IMR-90 (cell line): ENCODE measurements around the gene CIROP. TPM values are rescaled to one million over a fixed set of nuclear protein-coding genes. Genes with fewer than 3 reads are reported as not detected.

Experiments
- ATAC-seq: fragments of 200-7000 bp; cut with Tn5 transposase; 2 replicates; pipeline ENCODE4 v1.9.1; 2020; ENCODE audit warnings: low read depth, mild to moderate bottlenecking, moderate library complexity
- BruUV-seq: library from RNA; stranded (reverse); fragments of 400-500 nt; replicated peaks from 2 replicates; lab custom pipeline; 2021; lab: Mats Ljungman, UMichigan
- CTCF ChIA-PET: fragments of 300-600 bp; formaldehyde crosslinking; extraction: SDS; loops from one replicate; lab custom pipeline; 2021; ENCODE audit warnings: antibody characterized with exemption; lab: Yijun Ruan, JAX
- POLR2A ChIA-PET: fragments of 300-600 bp; sonication (Branson Sonifier 250); formaldehyde crosslinking; loops from one replicate; lab custom pipeline; 2022; ENCODE audit warnings: antibody characterized with exemption; ENCODE audit not compliant: unreplicated experiment; lab: Charles Lee
- DNase-seq: peaks from one replicate; pipeline ENCODE4 v3.0.0; 2013
- H2AFZ ChIP-seq: replicated peaks from 2 replicates; pipeline ENCODE3; 2013; ENCODE audit warnings: low read length, mild to moderate bottlenecking; ENCODE audit not compliant: poor library complexity
- H2AK5ac ChIP-seq: 2 replicates; pipeline ENCODE4 v1.6.1; 2013; ENCODE audit warnings: low read depth, low read length, inconsistent platforms
- H2AK9ac ChIP-seq: replicated peaks from 2 replicates; pipeline ENCODE3; 2013; ENCODE audit warnings: mild to moderate bottlenecking, low read depth, low read length, moderate library complexity; ENCODE audit not compliant: poor library complexity
- H2BK120ac ChIP-seq: 2 replicates; pipeline ENCODE4 v1.6.1; 2013; ENCODE audit warnings: low read depth, low read length, inconsistent platforms
- H2BK15ac ChIP-seq: 3 replicates; pipeline ENCODE4 v1.6.1; 2013; ENCODE audit warnings: low read depth, low read length, inconsistent platforms
- H2BK20ac ChIP-seq: 2 replicates; pipeline ENCODE4 v1.6.1; 2013; ENCODE audit warnings: low read depth, mild to moderate bottlenecking, inconsistent platforms, low read length, moderate library complexity
- H2BK5ac ChIP-seq: 2 replicates; pipeline ENCODE4 v1.6.1; 2013; ENCODE audit warnings: mild to moderate bottlenecking, low read depth, low read length, inconsistent platforms; ENCODE audit not compliant: poor library complexity, severe bottlenecking
- H3K14ac ChIP-seq: replicated peaks from 2 replicates; pipeline ENCODE4 v1.6.1; 2013; ENCODE audit warnings: low read depth, low read length, inconsistent platforms
- H3K18ac ChIP-seq: 2 replicates; pipeline ENCODE4 v1.6.1; 2013; ENCODE audit warnings: low read depth, low read length, control low read depth
- H3K23ac ChIP-seq: 2 replicates; pipeline ENCODE4 v1.6.1; 2013; ENCODE audit warnings: low read depth, low read length, inconsistent platforms
- H3K27ac ChIP-seq: 2 replicates; pipeline ENCODE4 v1.5.1; 2013; ENCODE audit warnings: mild to moderate bottlenecking, control low read depth, low read length; ENCODE audit not compliant: insufficient read depth
- H3K27me3 ChIP-seq: 2 replicates; pipeline ENCODE4 v1.6.1; 2013; ENCODE audit warnings: low read length; ENCODE audit not compliant: control insufficient read depth, insufficient read depth
- H3K36me3 ChIP-seq: 2 replicates; pipeline ENCODE4 v1.6.1; 2013; ENCODE audit warnings: low read length, mixed read lengths; ENCODE audit not compliant: control insufficient read depth, insufficient read depth
- H3K4ac ChIP-seq: 2 replicates; pipeline ENCODE4 v1.6.1; 2013; ENCODE audit warnings: low read depth, low read length, inconsistent platforms
- H3K4me1 ChIP-seq: 2 replicates; pipeline ENCODE4 v1.6.1; 2013; ENCODE audit warnings: low read length, mixed read lengths; ENCODE audit not compliant: control insufficient read depth, insufficient read depth
- H3K4me2 ChIP-seq: 2 replicates; pipeline ENCODE4 v1.6.1; 2013; ENCODE audit warnings: low read depth, mild to moderate bottlenecking, control low read depth, low read length, moderate library complexity
- H3K4me3 ChIP-seq: 2 replicates; pipeline ENCODE4 v1.5.1; 2013; ENCODE audit warnings: low read depth, mild to moderate bottlenecking, control low read depth, low read length, moderate library complexity; ENCODE audit not compliant: insufficient read depth
- H3K56ac ChIP-seq: 2 replicates; pipeline ENCODE4 v1.6.1; 2013; ENCODE audit warnings: low read length, inconsistent platforms; ENCODE audit not compliant: insufficient read depth; ENCODE audit errors: extremely low read depth
- H3K79me1 ChIP-seq, 2 experiments: 2 replicates each; pipeline ENCODE4 v1.6.1; 2013; ENCODE audit warnings: low read length in 2 of 2, inconsistent platforms in 1 of 2, low read depth in 1 of 2
- H3K9ac ChIP-seq: 2 replicates; pipeline ENCODE4 v1.6.1; 2013; ENCODE audit warnings: low read depth, low read length, control low read depth
- H3K9me1 ChIP-seq: 2 replicates; pipeline ENCODE4 v1.6.1; 2013; ENCODE audit warnings: low read length, inconsistent platforms; ENCODE audit not compliant: insufficient read depth
- H3K9me3 ChIP-seq: 2 replicates; pipeline ENCODE4 v1.6.1; 2013; ENCODE audit warnings: low read length; ENCODE audit not compliant: control insufficient read depth, insufficient read depth
- H4K20me1 ChIP-seq: 2 replicates; pipeline ENCODE4 v1.6.1; 2013; ENCODE audit warnings: low read length, inconsistent platforms; ENCODE audit not compliant: insufficient read depth
- H4K5ac ChIP-seq: 2 replicates; pipeline ENCODE4 v1.6.1; 2013; ENCODE audit warnings: mild to moderate bottlenecking, low read depth, low read length, control low read depth
- H4K8ac ChIP-seq, 2 experiments: 2 replicates each; pipeline ENCODE4 v1.6.1; 2013; ENCODE audit warnings: low read depth in 2 of 2, low read length in 2 of 2, control low read depth in 1 of 2, inconsistent platforms in 1 of 2
- H4K91ac ChIP-seq: 2 replicates; pipeline ENCODE4 v1.6.1; 2013; ENCODE audit warnings: low read depth, low read length, inconsistent platforms; ENCODE audit not compliant: insufficient read depth
- BHLHE40 ChIP-seq: fragments of 150-350 bp; IDR thresholded peaks from 2 replicates; pipeline ENCODE4 v1.6.1; 2016; ENCODE audit warnings: mild to moderate bottlenecking, low read depth, low read length
- CEBPB ChIP-seq: IDR thresholded peaks from 2 replicates; pipeline ENCODE4 v1.6.1; 2012; ENCODE audit warnings: low read depth, low read length, improper control_type of control experiment
- CHD1 ChIP-seq: IDR thresholded peaks from 2 replicates; pipeline ENCODE4 v1.6.1; 2012; ENCODE audit warnings: low read depth, low read length, improper control_type of control experiment
- CTCF ChIP-seq: conservative IDR thresholded peaks from 2 replicates; pipeline ENCODE4 v1.5.1; 2012; ENCODE audit warnings: mild to moderate bottlenecking, low read depth, low read length, improper control_type of control experiment
- ELK1 ChIP-seq: fragments of 150-350 bp; IDR thresholded peaks from 2 replicates; pipeline ENCODE4 v1.6.1; 2016; ENCODE audit warnings: low read depth, mild to moderate bottlenecking, low read length, moderate library complexity, borderline replicate concordance
- FOS ChIP-seq: fragments of 150-350 bp; IDR thresholded peaks from 2 replicates; pipeline ENCODE4 v1.6.1; 2016; ENCODE audit warnings: low read depth, low read length
- MAFK ChIP-seq: IDR thresholded peaks from 2 replicates; pipeline ENCODE4 v1.6.1; 2012; ENCODE audit warnings: low read depth, low read length, improper control_type of control experiment
- MAZ ChIP-seq: IDR thresholded peaks from 2 replicates; pipeline ENCODE4 v1.6.1; 2012; ENCODE audit warnings: low read depth, mild to moderate bottlenecking, low read length, improper control_type of control experiment, moderate library complexity, borderline replicate concordance
- MXI1 ChIP-seq: IDR thresholded peaks from 2 replicates; pipeline ENCODE4 v1.6.1; 2012; ENCODE audit warnings: low read depth, mild to moderate bottlenecking, low read length, moderate library complexity, borderline replicate concordance
- NFE2L2 ChIP-seq: fragments of 150-350 bp; IDR thresholded peaks from 2 replicates; pipeline ENCODE4 v1.6.1; 2016; ENCODE audit warnings: low read depth, mild to moderate bottlenecking, low read length
- POLR2A ChIP-seq: IDR thresholded peaks from 2 replicates; pipeline ENCODE4 v1.6.1; 2012; ENCODE audit warnings: mild to moderate bottlenecking, low read depth, low read length
- RAD21 ChIP-seq: IDR thresholded peaks from 2 replicates; pipeline ENCODE4 v1.6.1; 2012; ENCODE audit warnings: low read length, improper control_type of control experiment
- RCOR1 ChIP-seq: IDR thresholded peaks from 2 replicates; pipeline ENCODE4 v1.6.1; 2012; ENCODE audit warnings: mild to moderate bottlenecking, low read length, improper control_type of control experiment; ENCODE audit not compliant: insufficient replicate concordance
- RFX5 ChIP-seq: IDR thresholded peaks from 2 replicates; pipeline ENCODE4 v1.8.0; 2012; ENCODE audit warnings: low read depth, mild to moderate bottlenecking, low read length, moderate library complexity
- SMC3 ChIP-seq: fragments of 150-350 bp; IDR thresholded peaks from 2 replicates; pipeline ENCODE4 v1.6.1; 2016; ENCODE audit warnings: low read depth, mild to moderate bottlenecking, antibody characterized with exemption, low read length, moderate library complexity
- USF2 ChIP-seq: fragments of 150-350 bp; IDR thresholded peaks from 2 replicates; pipeline ENCODE4 v1.6.1; 2017; ENCODE audit warnings: mild to moderate bottlenecking, antibody characterized with exemption, low read length, low read depth
- WGBS, 2 experiments: methylation state at CpG; one replicate each; pipeline versions ENCODE4 v1.1.5 to v1.1.7; 2013; ENCODE audit warnings: missing lambda C conversion rate in 2 of 2; ENCODE audit not compliant: insufficient read length in 1 of 2; ENCODE audit errors: extremely low coverage in 2 of 2; 5-methylcytosine and 5-hydroxymethylcytosine counted together
- dilution Hi-C: fragments of 300-500 bp; cut with HindIII; formaldehyde crosslinking; loops from one replicate; pipeline ENCODE4 v1.14.3; 2018; ENCODE audit warnings: low sequenced_read_pairs; ENCODE audit not compliant: unreplicated experiment
- in situ Hi-C: fragments of 300-500 bp; cut with MboI; formaldehyde crosslinking; loops from 3 replicates; pipeline ENCODE4 v1.14.3; 2019; ENCODE audit warnings: low sequenced_read_pairs, inconsistent platforms, mixed read lengths
- intact Hi-C: fragments of 100-400 bp; cut with micrococcal nuclease; formaldehyde crosslinking; loops from 2 replicates; pipeline ENCODE4 v1.10.0; 2022
- polyA plus RNA-seq, 3 experiments: library from polyadenylated mRNA; depleted of rRNA; stranded (reverse); fragments of >200 nt; gene quantifications; 2 replicates each; pipeline ENCODE4 v1.2.3, GENCODE V29; 2012; ENCODE audit warnings: low replicate concordance in 1 of 3
- total RNA-seq: library from RNA; depleted of rRNA; stranded (reverse); fragments of >200 nt; gene quantifications from 2 replicates; pipeline ENCODE4 v1.2.3, GENCODE V29; 2012

The CIROP gene
- total and polyA plus RNA-seq, 2 of the 4 experiments (the other 2 are of a cell fraction) = 0.31 to 0.36 TPM

GRCh38 chr14:23140371-23140770 lies 35.6 kb upstream of the CIROP start:
- DNase-seq = no peak
- intact Hi-C loops (no loop called here), dilution Hi-C loops (no loop called here), in situ Hi-C loops (no loop called here)
- Histone ChIP-seq H3K14ac (no peak overlapping the region), H3K9me3 (no peaks in the 10 kb centered on the region), H3K4me1 (no peaks in the 10 kb centered on the region), H3K4me3 (no peak overlapping the region), H4K8ac (no peak overlapping the region), H3K4me2 (no peak overlapping the region), H3K56ac (no peak overlapping the region), H3K4ac (no peak overlapping the region), H2BK20ac (no peak overlapping the region), H3K79me1 (no peaks in the 10 kb centered on the region), H4K5ac (no peak overlapping the region), H3K27ac (no peak overlapping the region), H3K27me3 (peaks cover 41% of the 10 kb centered on the region), H2BK15ac (no peak overlapping the region), H3K9ac (no peak overlapping the region), H4K91ac (no peak overlapping the region), H3K18ac (no peak overlapping the region), H2BK5ac (no peak overlapping the region), H3K36me3 (no peaks in the 10 kb centered on the region), H2AK9ac (no peak overlapping the region), H3K23ac (no peak overlapping the region), H2AFZ (no peak overlapping the region), H2BK120ac (no peak overlapping the region), H3K9me1 (no peaks in the 10 kb centered on the region), H2AK5ac (no peak overlapping the region), H4K20me1 (no peaks in the 10 kb centered on the region)
- CTCF ChIA-PET = no interaction called here
- no peak for ATAC-seq
- no TSS peak for BruUV-seq
- 48% methylated on average over 5 of the region's 6 CpGs; no CpG with 5 or more reads in 1 of the 2 experiments for WGBS, 2 experiments
- POLR2A ChIA-PET = no interaction called here
- TF ChIP-seq BHLHE40 = no peak
- no peak for TF ChIP-seq RAD21
- no peak for TF ChIP-seq SMC3
- TF ChIP-seq USF2 = no peak
- TF ChIP-seq CTCF = no peak
- TF ChIP-seq POLR2A = no peak
- TF ChIP-seq FOS = no peak
- TF ChIP-seq CEBPB = no peak
- no peak for TF ChIP-seq MXI1
- no peak for TF ChIP-seq NFE2L2
- no peak for TF ChIP-seq MAFK
- TF ChIP-seq RFX5 = no peak
- TF ChIP-seq MAZ = no peak
- TF ChIP-seq RCOR1 = no peak
- TF ChIP-seq ELK1 = no peak
- no peak for TF ChIP-seq CHD1
